SK-N-SH (cell line): ENCODE measurements around the gene LRRC3B. TPM values are rescaled to one million over a fixed set of nuclear protein-coding genes. Genes with fewer than 3 reads are reported as not detected.

Experiments
- CTCF ChIA-PET: fragments of 300-600, 350-600 bp; formaldehyde crosslinking; extraction: SDS; loops from one replicate; lab custom pipeline; 2021; lab: Yijun Ruan, JAX
- POLR2A ChIA-PET: fragments of 350-600 bp; sonication (Branson Sonifier 250); formaldehyde crosslinking; extraction: SDS; loops from one replicate; lab custom pipeline; 2020; ENCODE audit warnings: antibody characterized with exemption, inconsistent platforms; lab: Yijun Ruan, JAX
- DNase-seq: peaks from one replicate; pipeline ENCODE4 v3.0.0; 2012
- H2AFZ ChIP-seq: fragments of 200-600 bp; sonication (generic); 2 replicates; pipeline ENCODE4 v1.8.1; 2016; ENCODE audit warnings: antibody characterized with exemption, mild to moderate bottlenecking, low read depth
- H3F3A ChIP-seq: fragments of 200-600 bp; sonication (generic); replicated peaks from 2 replicates; pipeline ENCODE3; 2016; ENCODE audit warnings: antibody characterized with exemption, mild to moderate bottlenecking; ENCODE audit not compliant: insufficient read depth
- H3K27ac ChIP-seq, 2 experiments: fragments of 200-500 bp in 1 of 2; fragments of 200-600 bp in 1 of 2; sonication (Bioruptor generic) in 1 of 2; sonication (generic), shearing (Covaris generic) in 1 of 2; 2 replicates each; pipeline versions ENCODE4 v1.5.1 to v1.6.1; 2014 to 2016; ENCODE audit warnings: low read depth in 2 of 2, inconsistent platforms in 1 of 2, low read length in 1 of 2, mild to moderate bottlenecking in 1 of 2, mixed read lengths in 1 of 2
- H3K27me3 ChIP-seq: fragments of 200-600 bp; sonication (generic), shearing (Covaris generic); 2 replicates; pipeline ENCODE4 v1.6.1; 2016; ENCODE audit warnings: mixed run types; ENCODE audit not compliant: insufficient read depth
- H3K36me3 ChIP-seq, 2 experiments: fragments of 200-500 bp in 1 of 2; fragments of 200-600 bp in 1 of 2; sonication (Bioruptor generic) in 1 of 2; sonication (generic) in 1 of 2; replicated peaks in 1 of 2; 2 replicates each; pipeline versions ENCODE3 to v1.5.1; 2014 to 2016; ENCODE audit warnings: low read length in 1 of 2, mild to moderate bottlenecking in 1 of 2; ENCODE audit not compliant: insufficient read depth in 2 of 2, control insufficient read depth in 1 of 2
- H3K4me1 ChIP-seq, 2 experiments: fragments of 200-500 bp in 1 of 2; fragments of 200-600 bp in 1 of 2; sonication (Bioruptor generic) in 1 of 2; sonication (generic), shearing (Covaris generic) in 1 of 2; 2 replicates each; pipeline versions ENCODE4 v1.5.1 to v1.6.1; 2014 to 2016; ENCODE audit warnings: low read depth in 1 of 2, low read length in 1 of 2, mixed run types in 1 of 2; ENCODE audit not compliant: insufficient read depth in 2 of 2, control insufficient read depth in 1 of 2
- H3K4me2 ChIP-seq: fragments of 200-600 bp; sonication (generic), shearing (Covaris generic); 2 replicates; pipeline ENCODE4 v1.6.1; 2017; ENCODE audit warnings: mixed run types
- H3K4me3 ChIP-seq, 2 experiments: fragments of 200-500 bp in 1 of 2; fragments of 200-600 bp in 1 of 2; sonication (Bioruptor generic) in 1 of 2; sonication (generic), shearing (Covaris generic) in 1 of 2; 2 replicates each; pipeline versions ENCODE4 v1.5.1 to v1.8.1; 2014 to 2016; ENCODE audit warnings: low read depth in 2 of 2, inconsistent platforms in 1 of 2, low read length in 1 of 2, mild to moderate bottlenecking in 1 of 2, mixed read lengths in 1 of 2, moderate library complexity in 1 of 2
- H3K79me2 ChIP-seq: fragments of 200-600 bp; sonication (generic); 2 replicates; pipeline ENCODE4 v1.8.1; 2017; ENCODE audit warnings: mild to moderate bottlenecking; ENCODE audit not compliant: insufficient read depth
- H3K9ac ChIP-seq: fragments of 200-600 bp; sonication (generic); 2 replicates; pipeline ENCODE4 v1.6.1; 2017; ENCODE audit warnings: mixed run types
- H3K9me2 ChIP-seq: fragments of 200-600 bp; sonication (generic); 2 replicates; pipeline ENCODE4 v1.6.1; 2017; ENCODE audit warnings: mixed run types
- H3K9me3 ChIP-seq: fragments of 200-600 bp; sonication (generic); 2 replicates; pipeline ENCODE4 v1.6.1; 2017; ENCODE audit warnings: mixed run types, mild to moderate bottlenecking, moderate library complexity
- H4K20me1 ChIP-seq: fragments of 200-600 bp; sonication (generic); 2 replicates; pipeline ENCODE4 v1.6.1; 2017; ENCODE audit warnings: mild to moderate bottlenecking, mixed run types; ENCODE audit not compliant: insufficient read depth
- CHD2 ChIP-seq: fragments of 150-350 bp; IDR thresholded peaks from 2 replicates; pipeline ENCODE4 v1.6.1; 2018; ENCODE audit warnings: low read length; ENCODE audit not compliant: partially characterized antibody
- EP300 ChIP-seq, 2 experiments: IDR thresholded peaks; 2 replicates each; pipeline versions ENCODE4 v1.4.0 to v1.6.1; 2012; ENCODE audit warnings: borderline replicate concordance in 1 of 2, low read depth in 1 of 2, low read length in 1 of 2
- FOSL2 ChIP-seq: IDR thresholded peaks from 2 replicates; pipeline ENCODE4 v1.4.0; 2012; ENCODE audit warnings: low read depth, mild to moderate bottlenecking, moderate library complexity, borderline replicate concordance
- FOXM1 ChIP-seq: IDR thresholded peaks from 2 replicates; pipeline ENCODE4 v1.4.0; 2012; ENCODE audit warnings: low read depth, mild to moderate bottlenecking
- GABPA ChIP-seq: IDR thresholded peaks from 2 replicates; pipeline ENCODE4 v1.4.0; 2012; ENCODE audit warnings: low read depth, mild to moderate bottlenecking
- GATA2 ChIP-seq: sonication (generic); formaldehyde crosslinking; IDR thresholded peaks from 2 replicates; pipeline ENCODE4 v1.5.0; 2020; ENCODE audit warnings: mild to moderate bottlenecking, missing genetic modification reagents
- IRF3 ChIP-seq: fragments of 150-350 bp; IDR thresholded peaks from 2 replicates; pipeline ENCODE4 v1.6.1; 2016; ENCODE audit warnings: mild to moderate bottlenecking, low read depth, low read length
- MEF2A ChIP-seq: IDR thresholded peaks from 2 replicates; pipeline ENCODE4 v1.4.0; 2012; ENCODE audit warnings: low read depth, borderline replicate concordance
- MXI1 ChIP-seq: IDR thresholded peaks from 2 replicates; pipeline ENCODE4 v1.6.1; 2012; ENCODE audit warnings: mild to moderate bottlenecking, low read depth, low read length, improper control_type of control experiment
- NRF1 ChIP-seq: IDR thresholded peaks from 2 replicates; pipeline ENCODE4 v1.6.1; 2012; ENCODE audit warnings: low read depth, mild to moderate bottlenecking, low read length
- RCOR1 ChIP-seq: fragments of 150-350 bp; IDR thresholded peaks from 2 replicates; pipeline ENCODE4 v1.6.1; 2017; ENCODE audit warnings: antibody characterized with exemption, low read length
- RFX5 ChIP-seq: IDR thresholded peaks from 2 replicates; pipeline ENCODE4 v1.6.1; 2012; ENCODE audit warnings: mild to moderate bottlenecking, improper control_type of control experiment, low read length
- RXRA ChIP-seq: IDR thresholded peaks from 2 replicates; pipeline ENCODE4 v1.4.0; 2012; ENCODE audit warnings: low read depth, mild to moderate bottlenecking, borderline replicate concordance
- SMC3 ChIP-seq: IDR thresholded peaks from 2 replicates; pipeline ENCODE4 v1.6.1; 2012; ENCODE audit warnings: low read depth, low read length, improper control_type of control experiment
- TEAD4 ChIP-seq: IDR thresholded peaks from 2 replicates; pipeline ENCODE4 v1.4.0; 2012; ENCODE audit warnings: mild to moderate bottlenecking, borderline replicate concordance; ENCODE audit not compliant: insufficient read depth
- USF1 ChIP-seq: IDR thresholded peaks from 2 replicates; pipeline ENCODE4 v1.4.0; 2012; ENCODE audit warnings: low read depth, borderline replicate concordance
- WGBS: methylation state at CpG from one replicate; pipeline ENCODE4 v1.1.6; 2017; ENCODE audit warnings: low lambda C conversion rate; 5-methylcytosine and 5-hydroxymethylcytosine counted together
- polyA plus RNA-seq, 3 experiments: library from polyadenylated mRNA; depleted of rRNA; stranded (reverse); fragments of >200 nt; gene quantifications; 2 replicates each; pipeline ENCODE4 v1.2.3, GENCODE V29; 2012
- TF ChIP-seq, protein P1 (sequence below): fragments of 150-350 bp; IDR thresholded peaks from 2 replicates; pipeline ENCODE4 v1.6.1; 2017; ENCODE audit warnings: antibody characterized with exemption, low read length, low read depth, borderline replicate concordance
- TF ChIP-seq, protein P2 (sequence below): IDR thresholded peaks from 2 replicates; pipeline ENCODE4 v1.6.1; 2012; ENCODE audit warnings: mild to moderate bottlenecking, low read depth, low read length, moderate library complexity

LRRC3B gene
- polyA plus RNA-seq, 1 of the 3 experiments (the other 2 are of a cell fraction) = not detected

- H4K20me1 ChIP-seq = no peaks in the 10 kb centered on the region
- TF ChIP-seq GATA2 (no peak), EP300 (IDR thresholded peaks at IDR 0.05; ENCODE audit: borderline replicate concordance in 1 of 2, low read depth in 1 of 2, low read length in 1 of 2) (no peak), MEF2A (no peak), IRF3 (no peak), TEAD4 (no peak), USF1 (no peak), GABPA (no peak), SMC3 (no peak), RFX5 (no peak), FOSL2 (no peak)
- TF ChIP-seq, protein P1, sequence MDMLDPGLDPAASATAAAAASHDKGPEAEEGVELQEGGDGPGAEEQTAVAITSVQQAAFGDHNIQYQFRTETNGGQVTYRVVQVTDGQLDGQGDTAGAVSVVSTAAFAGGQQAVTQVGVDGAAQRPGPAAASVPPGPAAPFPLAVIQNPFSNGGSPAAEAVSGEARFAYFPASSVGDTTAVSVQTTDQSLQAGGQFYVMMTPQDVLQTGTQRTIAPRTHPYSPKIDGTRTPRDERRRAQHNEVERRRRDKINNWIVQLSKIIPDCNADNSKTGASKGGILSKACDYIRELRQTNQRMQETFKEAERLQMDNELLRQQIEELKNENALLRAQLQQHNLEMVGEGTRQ = no peak
- TF ChIP-seq, all 33 proteins: peak for 0
- Histone ChIP-seq H3K36me3 (no peaks in the 10 kb centered on the region), H3K9ac (no peak overlapping the region), H3K27me3 (no peaks in the 10 kb centered on the region), H3K4me3 (no peak overlapping the region), H3K9me3 (no peaks in the 10 kb centered on the region), H3K9me2 (no peaks in the 10 kb centered on the region), H3K4me2 (no peak overlapping the region), H2AFZ (no peak overlapping the region), H3K27ac (no peak overlapping the region), H3K79me2 (no peaks in the 10 kb centered on the region), H3K4me1 (no peaks in the 10 kb centered on the region; a peak in 1 of 4 replicates), H3F3A (no peaks in the 10 kb centered on the region)
- WGBS = 12% methylated on average over 3 of the region's 3 CpGs
- POLR2A ChIA-PET = no interaction called here
- CTCF ChIA-PET = interaction anchor here (0.7 to 3.6 kb wide), 33 partner anchors 9 to 1065 kb away, joined by 3 to 30 read pairs (median 4); no protein-coding TSS in a partner anchor
- DNase-seq = no peak
Measured at GRCh38 chr3:26713091-26713490, 90.5 kb downstream of the LRRC3B start.

DNA sequence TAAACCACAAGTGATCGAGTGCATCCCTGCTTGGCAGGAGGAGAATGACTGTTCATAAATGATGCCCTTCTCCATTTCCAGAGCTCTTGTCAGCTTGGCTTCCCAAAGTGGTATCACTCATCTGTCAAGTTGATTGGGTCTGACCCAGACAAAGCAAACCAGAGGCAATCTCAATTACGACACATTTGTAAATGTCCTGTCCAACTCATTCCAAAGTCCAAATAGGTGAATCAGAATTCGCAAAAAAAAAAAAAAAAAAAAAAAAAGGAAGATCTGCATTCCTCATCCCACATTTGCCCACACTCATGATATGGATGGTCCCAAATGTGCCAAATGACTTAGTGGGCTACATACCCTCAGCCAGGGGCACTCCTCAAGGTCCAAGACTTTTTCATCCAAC is 91.9 kb downstream of the LRRC3B start:
- Histone ChIP-seq H3K79me2 (no peaks in the 10 kb centered on the region), H3F3A (no peaks in the 10 kb centered on the region), H4K20me1 (no peaks in the 10 kb centered on the region), H3K27me3 (no peaks in the 10 kb centered on the region), H3K4me3 (no peak overlapping the region), H2AFZ (no peak overlapping the region), H3K4me2 (no peak overlapping the region), H3K9me3 (no peaks in the 10 kb centered on the region), H3K9ac (no peak overlapping the region), H3K27ac (no peak overlapping the region), H3K36me3 (no peaks in the 10 kb centered on the region), H3K4me1 (no peaks in the 10 kb centered on the region; a peak in 1 of 4 replicates), H3K9me2 (no peaks in the 10 kb centered on the region)
- TF ChIP-seq, protein P2, sequence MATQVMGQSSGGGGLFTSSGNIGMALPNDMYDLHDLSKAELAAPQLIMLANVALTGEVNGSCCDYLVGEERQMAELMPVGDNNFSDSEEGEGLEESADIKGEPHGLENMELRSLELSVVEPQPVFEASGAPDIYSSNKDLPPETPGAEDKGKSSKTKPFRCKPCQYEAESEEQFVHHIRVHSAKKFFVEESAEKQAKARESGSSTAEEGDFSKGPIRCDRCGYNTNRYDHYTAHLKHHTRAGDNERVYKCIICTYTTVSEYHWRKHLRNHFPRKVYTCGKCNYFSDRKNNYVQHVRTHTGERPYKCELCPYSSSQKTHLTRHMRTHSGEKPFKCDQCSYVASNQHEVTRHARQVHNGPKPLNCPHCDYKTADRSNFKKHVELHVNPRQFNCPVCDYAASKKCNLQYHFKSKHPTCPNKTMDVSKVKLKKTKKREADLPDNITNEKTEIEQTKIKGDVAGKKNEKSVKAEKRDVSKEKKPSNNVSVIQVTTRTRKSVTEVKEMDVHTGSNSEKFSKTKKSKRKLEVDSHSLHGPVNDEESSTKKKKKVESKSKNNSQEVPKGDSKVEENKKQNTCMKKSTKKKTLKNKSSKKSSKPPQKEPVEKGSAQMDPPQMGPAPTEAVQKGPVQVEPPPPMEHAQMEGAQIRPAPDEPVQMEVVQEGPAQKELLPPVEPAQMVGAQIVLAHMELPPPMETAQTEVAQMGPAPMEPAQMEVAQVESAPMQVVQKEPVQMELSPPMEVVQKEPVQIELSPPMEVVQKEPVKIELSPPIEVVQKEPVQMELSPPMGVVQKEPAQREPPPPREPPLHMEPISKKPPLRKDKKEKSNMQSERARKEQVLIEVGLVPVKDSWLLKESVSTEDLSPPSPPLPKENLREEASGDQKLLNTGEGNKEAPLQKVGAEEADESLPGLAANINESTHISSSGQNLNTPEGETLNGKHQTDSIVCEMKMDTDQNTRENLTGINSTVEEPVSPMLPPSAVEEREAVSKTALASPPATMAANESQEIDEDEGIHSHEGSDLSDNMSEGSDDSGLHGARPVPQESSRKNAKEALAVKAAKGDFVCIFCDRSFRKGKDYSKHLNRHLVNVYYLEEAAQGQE = no peak
- TF ChIP-seq FOXM1 = no peak
- no peak for TF ChIP-seq MXI1
- no peak for TF ChIP-seq NRF1
- no peak for TF ChIP-seq RCOR1
- TF ChIP-seq USF1 = no peak
- no peak for TF ChIP-seq CHD2
- no peak for TF ChIP-seq RXRA
- 19% methylated on average over 3 of the region's 3 CpGs for WGBS
- ChIA-PET CTCF (no interaction called here), POLR2A (no interaction called here)
- no peak for DNase-seq
